ENCODE data around the gene PRPF38B. TPM values are rescaled to one million over a fixed set of nuclear protein-coding genes. Genes with fewer than 3 reads are reported as not detected.
"Not testable (repeated sequence)": the region's sequence is repeated elsewhere in the genome, so short reads cannot be mapped to it uniquely, and the experiment has no call there.

The PRPF38B gene
- total RNA-seq, 1 donor from 2014 or later: 54.7 TPM

DNA sequence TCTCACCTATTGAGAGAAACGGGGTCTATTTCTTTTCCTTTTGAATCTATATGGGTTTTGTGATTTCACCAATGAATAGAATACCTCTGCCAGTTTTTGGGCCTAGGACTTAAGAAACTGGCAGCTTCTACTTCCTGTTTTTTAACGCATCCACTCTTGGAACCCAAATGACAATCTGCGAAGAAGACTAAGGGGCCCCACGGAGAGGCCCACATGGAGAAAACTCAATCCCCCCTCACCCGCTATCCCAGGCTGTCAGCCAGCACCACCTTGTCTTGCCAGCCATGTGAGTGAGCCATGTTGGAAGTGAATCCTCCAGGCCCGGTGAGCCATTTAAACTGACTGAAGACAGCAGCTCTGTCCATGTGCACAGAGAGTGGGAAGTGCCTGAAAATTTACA is 27.6 kb upstream of the PRPF38B start:
- no peak for TF ChIP-seq CTCF (IDR thresholded peaks at IDR 0.05; ENCODE audit: unreplicated experiment)
- Mint-ChIP-seq H3K9me3 (ENCODE audit: low read depth) (peaks cover 5% of the 10 kb centered on the region), H3K4me1 (ENCODE audit: low read depth) (no peaks in the 10 kb centered on the region), H3K27ac (no peak overlapping the region), H3K36me3 (ENCODE audit: insufficient read depth) (no peaks in the 10 kb centered on the region), H3K27me3 (peaks cover 13% of the 10 kb centered on the region), H3K4me3 (ENCODE audit: low read depth) (no peak overlapping the region)
- no peak for DNase-seq (ENCODE audit: low spot score, unreplicated experiment)

GRCh38 chr1:108665067-108665466 is 27.0 kb upstream of the PRPF38B start:
- Mint-ChIP-seq H3K4me3 (ENCODE audit: low read depth) (no peak overlapping the region), H3K27ac (no peak overlapping the region), H3K9me3 (ENCODE audit: low read depth) (peaks cover 4% of the 10 kb centered on the region), H3K4me1 (ENCODE audit: low read depth) (no peaks in the 10 kb centered on the region), H3K27me3 (peaks cover 11% of the 10 kb centered on the region), H3K36me3 (ENCODE audit: insufficient read depth) (no peaks in the 10 kb centered on the region)
- no peak for DNase-seq (ENCODE audit: low spot score, unreplicated experiment)
- TF ChIP-seq CTCF (IDR thresholded peaks at IDR 0.05; ENCODE audit: unreplicated experiment): no peak

DNA sequence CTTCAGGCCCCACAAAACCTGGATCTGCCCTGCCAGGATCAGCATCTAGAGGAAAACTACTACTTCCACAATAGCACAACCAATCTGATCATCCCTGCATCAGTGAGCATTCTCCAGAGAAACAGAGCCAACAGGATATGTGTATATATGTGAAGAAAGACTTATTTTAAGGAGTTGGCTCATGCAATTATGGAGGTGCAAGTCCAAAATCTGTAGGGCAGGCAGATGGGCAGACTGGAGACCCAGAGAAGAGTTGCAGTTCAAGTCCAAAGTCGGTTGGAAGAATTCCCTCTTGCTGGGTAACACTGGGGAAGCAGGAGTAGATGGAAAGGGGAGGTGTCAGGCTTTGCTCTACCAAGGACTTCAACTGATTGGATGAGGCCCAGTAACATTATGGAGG is 26.3 kb upstream of the PRPF38B start:
- Mint-ChIP-seq H3K9me3 (ENCODE audit: low read depth) (no peaks in the 10 kb centered on the region), H3K27ac (no peak overlapping the region), H3K36me3 (ENCODE audit: insufficient read depth) (no peaks in the 10 kb centered on the region), H3K4me3 (ENCODE audit: low read depth) (no peak overlapping the region), H3K27me3 (peaks cover 11% of the 10 kb centered on the region), H3K4me1 (ENCODE audit: low read depth) (no peaks in the 10 kb centered on the region)
- DNase-seq (ENCODE audit: low spot score, unreplicated experiment): no peak
- no peak for TF ChIP-seq CTCF (IDR thresholded peaks at IDR 0.05; ENCODE audit: unreplicated experiment)

GRCh38 chr1:108667422-108667821 is 24.7 kb upstream of the PRPF38B start:
- not testable (repeated sequence) for H3K4me1 Mint-ChIP-seq (ENCODE audit: low read depth); H3K9me3 Mint-ChIP-seq (ENCODE audit: low read depth); H3K27ac Mint-ChIP-seq; H3K4me3 Mint-ChIP-seq (ENCODE audit: low read depth); DNase-seq (ENCODE audit: low spot score, unreplicated experiment); H3K36me3 Mint-ChIP-seq (ENCODE audit: insufficient read depth)
- H3K27me3 Mint-ChIP-seq: peaks cover 10% of the 10 kb centered on the region

- H3K27me3 Mint-ChIP-seq: no peaks in the 10 kb centered on the region
- no peak for DNase-seq (ENCODE audit: low spot score, unreplicated experiment)
- H3K36me3 Mint-ChIP-seq (ENCODE audit: insufficient read depth): no peaks in the 10 kb centered on the region
- peaks cover 10% of the 10 kb centered on the region for H3K9me3 Mint-ChIP-seq (ENCODE audit: low read depth)
- no peak overlapping the region for H3K27ac Mint-ChIP-seq
- H3K4me1 Mint-ChIP-seq (ENCODE audit: low read depth): no peaks in the 10 kb centered on the region
- no peak for TF ChIP-seq CTCF (IDR thresholded peaks at IDR 0.05; ENCODE audit: unreplicated experiment)
- H3K4me3 Mint-ChIP-seq (ENCODE audit: low read depth): no peak overlapping the region
Measured at GRCh38 chr1:108668777-108669176, 23.3 kb upstream of the PRPF38B start.

DNA sequence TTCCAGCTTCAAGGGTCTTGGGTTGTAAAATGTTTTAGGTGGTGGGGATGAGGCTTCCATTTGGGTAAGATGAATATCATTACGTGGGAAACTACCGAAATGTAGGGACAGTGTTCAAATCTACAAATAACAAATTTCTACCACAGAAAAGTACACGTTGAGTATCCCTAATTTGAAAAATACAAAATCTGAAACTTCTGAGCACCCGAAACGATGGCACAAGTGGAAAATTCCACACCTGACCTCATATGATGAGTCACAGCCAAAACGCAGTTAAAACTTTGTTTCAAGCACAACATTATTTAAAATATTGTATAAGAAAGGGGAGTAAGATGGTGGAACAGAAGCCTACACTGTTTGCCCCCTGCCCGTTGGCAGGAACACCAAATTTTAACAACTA is 22.4 kb upstream of the PRPF38B start:
- TF ChIP-seq CTCF (IDR thresholded peaks at IDR 0.05; ENCODE audit: unreplicated experiment): no peak
- H3K9me3 Mint-ChIP-seq (ENCODE audit: low read depth): peaks cover 14% of the 10 kb centered on the region
- peaks cover 2% of the 10 kb centered on the region for H3K36me3 Mint-ChIP-seq (ENCODE audit: insufficient read depth)
- no peak for DNase-seq (ENCODE audit: low spot score, unreplicated experiment)
- H3K27me3 Mint-ChIP-seq: no peaks in the 10 kb centered on the region
- H3K4me3 Mint-ChIP-seq (ENCODE audit: low read depth): no peak overlapping the region
- H3K4me1 Mint-ChIP-seq (ENCODE audit: low read depth): no peaks in the 10 kb centered on the region
- no peak overlapping the region for H3K27ac Mint-ChIP-seq

Measured in progenitor cell of endocrine pancreas (in vitro differentiated cells).